ENCODE data around the gene RO60. TPM values are rescaled to one million over a fixed set of nuclear protein-coding genes. Genes with fewer than 3 reads are reported as not detected.

Gene RO60
- total RNA-seq, 4 donors from 2014 or later: 43.4 to 63.9 (median 62.6) TPM

DNA sequence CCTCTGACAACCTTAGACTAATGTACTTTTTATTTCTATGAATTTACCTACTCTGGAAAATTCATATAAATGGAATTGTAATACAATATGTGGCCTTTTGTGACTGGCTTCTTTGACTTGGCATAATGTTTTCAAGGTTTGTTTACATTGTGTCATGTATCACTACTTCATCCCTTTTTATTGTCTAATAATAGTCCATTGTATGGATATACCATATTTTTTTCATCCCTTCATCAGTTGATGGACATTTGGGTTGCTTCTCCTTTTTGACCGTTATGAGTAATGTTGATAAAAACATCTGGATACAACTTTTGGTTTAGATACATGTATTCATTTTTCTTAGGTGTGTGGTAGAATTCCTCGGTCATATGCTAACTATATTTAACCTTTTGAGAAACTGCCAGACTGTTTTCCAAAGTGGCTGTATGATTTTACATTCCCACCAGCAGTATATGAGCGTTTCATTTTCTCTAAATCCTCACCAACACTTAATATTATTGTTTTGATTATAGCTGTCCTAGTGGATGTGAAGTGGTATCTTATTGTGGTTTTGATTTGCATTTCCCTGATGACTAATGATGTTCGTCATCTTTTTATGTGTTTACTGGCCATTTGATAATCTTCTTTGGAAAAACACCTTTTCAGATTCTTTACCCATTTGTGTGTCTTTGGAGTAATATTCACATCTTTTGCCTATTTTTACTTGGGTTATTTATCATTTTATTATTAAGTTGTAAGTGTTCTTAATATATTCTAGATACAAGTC, 3.5 kb downstream of the RO60 start:
- H3K4me1 ChIP-seq: peaks cover 24% of the 10 kb centered on the region

GRCh38 chr1:193065954-193066353, 6.5 kb downstream of the RO60 start:
- no peaks in the 10 kb centered on the region for H3K36me3 ChIP-seq
- no peaks in the 10 kb centered on the region for H3K9me3 ChIP-seq
- H3K27me3 ChIP-seq: no peaks in the 10 kb centered on the region
- peaks cover 11% of the 10 kb centered on the region for H3K4me1 ChIP-seq
- no peak overlapping the region for H3K27ac ChIP-seq
- H3K4me3 ChIP-seq: no peak overlapping the region
- DNase-seq (ENCODE audit: low spot score in 2 of 2): no peak
- TF ChIP-seq POLR2AphosphoS5 (IDR thresholded peaks at IDR 0.05) (no peak), POLR2A (IDR thresholded peaks at IDR 0.05) (no peak), CTCF (IDR thresholded peaks at IDR 0.05) (no peak), EP300 (IDR thresholded peaks at IDR 0.05) (no peak)

More for the DNA sequence above, 3.5 kb downstream of the RO60 start:
- Histone ChIP-seq H3K27me3 (no peaks in the 10 kb centered on the region), H3K36me3 (no peaks in the 10 kb centered on the region), H3K9me3 (no peaks in the 10 kb centered on the region), H3K4me3 (no peak overlapping the region), H3K27ac (no peak overlapping the region)
- no peak for TF ChIP-seq POLR2A (IDR thresholded peaks at IDR 0.05)
- no peak for TF ChIP-seq EP300 (IDR thresholded peaks at IDR 0.05)
- TF ChIP-seq POLR2AphosphoS5 (IDR thresholded peaks at IDR 0.05): no peak
- no peak for TF ChIP-seq CTCF (IDR thresholded peaks at IDR 0.05)
- 93% methylated on average over 4 of the region's 4 CpGs for WGBS
- DNase-seq (ENCODE audit: low spot score in 2 of 2): no peak

DNA sequence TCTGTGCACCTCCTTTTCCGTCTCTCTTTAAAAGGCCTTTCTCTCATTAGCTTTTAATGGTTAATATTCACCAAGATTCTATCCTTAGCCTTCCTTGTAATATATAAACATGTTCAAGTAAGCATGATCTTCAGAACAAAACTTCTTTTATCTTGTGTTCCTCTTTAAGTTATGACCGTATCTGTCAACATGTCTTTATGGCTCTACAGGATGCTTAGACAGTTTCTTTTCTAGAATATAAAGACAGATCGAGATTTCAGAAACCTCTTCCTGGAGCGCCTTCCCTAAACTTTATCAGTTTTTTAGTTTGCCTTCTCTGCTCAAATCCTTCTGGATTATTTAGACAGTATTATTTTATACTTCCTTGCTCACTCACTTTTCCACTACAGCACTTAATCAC, 7.2 kb downstream of the RO60 start:
- no peak overlapping the region for H3K27ac ChIP-seq
- DNase-seq (ENCODE audit: low spot score in 2 of 2): no peak
- WGBS: 86% methylated on average over 4 of the region's 4 CpGs
- no peaks in the 10 kb centered on the region for H3K27me3 ChIP-seq
- no peaks in the 10 kb centered on the region for H3K36me3 ChIP-seq
- TF ChIP-seq CTCF (IDR thresholded peaks at IDR 0.05) (no peak), POLR2A (IDR thresholded peaks at IDR 0.05) (no peak), POLR2AphosphoS5 (IDR thresholded peaks at IDR 0.05) (no peak), EP300 (IDR thresholded peaks at IDR 0.05) (no peak)
- no peaks in the 10 kb centered on the region for H3K9me3 ChIP-seq
- no peak overlapping the region for H3K4me3 ChIP-seq
- peaks cover 4% of the 10 kb centered on the region for H3K4me1 ChIP-seq

GRCh38 chr1:193068013-193068412, 8.6 kb downstream of the RO60 start:
- TF ChIP-seq EP300 (IDR thresholded peaks at IDR 0.05): no peak
- no peak for TF ChIP-seq CTCF (IDR thresholded peaks at IDR 0.05)
- TF ChIP-seq POLR2A (IDR thresholded peaks at IDR 0.05): no peak
- no peak for TF ChIP-seq POLR2AphosphoS5 (IDR thresholded peaks at IDR 0.05)
- no peaks in the 10 kb centered on the region for H3K9me3 ChIP-seq
- H3K27me3 ChIP-seq: no peaks in the 10 kb centered on the region
- no peak overlapping the region for H3K27ac ChIP-seq
- no peaks in the 10 kb centered on the region for H3K36me3 ChIP-seq
- no peak for DNase-seq (ENCODE audit: low spot score in 2 of 2)
- H3K4me1 ChIP-seq: peaks cover 2% of the 10 kb centered on the region
- no peak overlapping the region for H3K4me3 ChIP-seq

DNA sequence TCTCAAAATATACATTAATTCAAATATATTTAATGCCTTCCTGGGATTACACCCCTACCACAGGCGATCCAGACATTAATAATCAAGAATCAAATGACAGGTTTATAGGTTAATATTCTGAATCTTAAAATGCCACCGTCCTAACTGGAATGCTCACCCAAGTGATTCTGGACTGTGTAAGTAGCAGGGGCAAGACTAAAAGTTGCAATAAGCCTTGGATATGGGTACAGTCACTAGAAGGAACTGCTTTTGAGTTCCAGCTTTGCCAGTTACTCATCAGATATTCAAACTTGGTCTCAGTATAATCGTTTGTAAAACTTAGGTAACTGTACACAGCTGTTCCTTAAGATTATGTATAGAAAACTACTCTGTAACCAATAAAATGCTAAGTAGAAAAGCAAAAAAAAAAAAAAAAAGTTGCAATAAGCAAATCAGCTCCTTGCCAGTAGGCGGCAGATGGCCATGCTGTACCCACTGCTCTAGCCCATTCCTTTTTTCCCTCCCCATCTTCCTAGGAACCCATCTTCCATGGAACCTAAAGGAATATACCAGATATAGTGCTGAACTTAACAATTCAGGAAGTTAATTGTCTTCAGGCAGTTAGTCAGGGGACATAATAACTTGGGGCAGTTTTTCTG, 10.5 kb downstream of the RO60 start:
- Histone ChIP-seq H3K4me3 (no peak overlapping the region), H3K4me1 (peaks cover 2% of the 10 kb centered on the region), H3K36me3 (peaks cover 2% of the 10 kb centered on the region), H3K9me3 (no peaks in the 10 kb centered on the region), H3K27me3 (no peaks in the 10 kb centered on the region), H3K27ac (no peak overlapping the region)
- 87% methylated on average over 4 of the region's 4 CpGs for WGBS
- DNase-seq (ENCODE audit: low spot score in 2 of 2): no peak
- TF ChIP-seq CTCF (IDR thresholded peaks at IDR 0.05) (no peak), POLR2AphosphoS5 (IDR thresholded peaks at IDR 0.05) (no peak), POLR2A (IDR thresholded peaks at IDR 0.05) (no peak), EP300 (IDR thresholded peaks at IDR 0.05) (no peak)

All from suprapubic skin (tissue), 4 donors.